GM23248 (cell line): ENCODE results near the gene HOXA2. TPM values are rescaled to one million over a fixed set of nuclear protein-coding genes. Genes with fewer than 3 reads are reported as not detected.

Experiments
- DNase-seq: peaks from one replicate; pipeline ENCODE4 v3.0.0-alpha.2; 2015
- H2AFZ ChIP-seq: fragments of 200-600 bp; sonication (generic); 2 replicates; pipeline ENCODE4 v1.6.1; 2016; ENCODE audit warnings: antibody characterized with exemption
- H3F3A ChIP-seq: fragments of 200-600 bp; sonication (generic); 2 replicates; pipeline ENCODE4 v1.6.1; 2016; ENCODE audit warnings: mild to moderate bottlenecking, antibody characterized with exemption, mixed run types; ENCODE audit not compliant: insufficient read depth
- H3K27ac ChIP-seq: fragments of 200-600 bp; sonication (generic); 2 replicates; pipeline ENCODE4 v1.5.1; 2016; ENCODE audit warnings: mild to moderate bottlenecking
- H3K27me3 ChIP-seq: fragments of 200-600 bp; sonication (generic); replicated peaks from 2 replicates; pipeline ENCODE4 v1.6.1; 2016; ENCODE audit warnings: mild to moderate bottlenecking; ENCODE audit not compliant: insufficient read depth
- H3K36me3 ChIP-seq: fragments of 200-600 bp; sonication (generic); 2 replicates; pipeline ENCODE4 v1.6.1; 2016; ENCODE audit warnings: low read depth, mild to moderate bottlenecking
- H3K4me1 ChIP-seq: fragments of 200-600 bp; sonication (generic); 2 replicates; pipeline ENCODE4 v1.6.1; 2016; ENCODE audit warnings: mild to moderate bottlenecking; ENCODE audit not compliant: insufficient read depth
- H3K4me2 ChIP-seq: fragments of 200-600 bp; sonication (generic); one replicate; pipeline ENCODE4 v1.6.1; 2016; ENCODE audit warnings: mild to moderate bottlenecking; ENCODE audit not compliant: unreplicated experiment
- H3K4me3 ChIP-seq: fragments of 200-600 bp; sonication (generic); 2 replicates; pipeline ENCODE4 v1.5.1; 2016; ENCODE audit warnings: mild to moderate bottlenecking
- H3K79me2 ChIP-seq: fragments of 200-600 bp; sonication (generic); 2 replicates; pipeline ENCODE4 v1.6.1; 2016; ENCODE audit warnings: mild to moderate bottlenecking; ENCODE audit not compliant: insufficient read depth
- H3K9ac ChIP-seq: fragments of 200-600 bp; sonication (generic); 2 replicates; pipeline ENCODE4 v1.6.1; 2016; ENCODE audit warnings: mild to moderate bottlenecking
- H3K9me2 ChIP-seq: fragments of 200-600 bp; sonication (generic); 2 replicates; pipeline ENCODE4 v1.6.1; 2016; ENCODE audit warnings: mixed run types, mild to moderate bottlenecking, moderate library complexity; ENCODE audit not compliant: insufficient read depth
- H3K9me3 ChIP-seq: fragments of 200-600 bp; sonication (generic); one replicate; pipeline ENCODE4 v1.6.1; 2017; ENCODE audit warnings: low read depth
- H4K20me1 ChIP-seq: fragments of 200-600 bp; sonication (generic); 2 replicates; pipeline ENCODE4 v1.6.0; 2016; ENCODE audit not compliant: insufficient read depth
- EZH2 ChIP-seq: fragments of 200-600 bp; sonication (generic); IDR thresholded peaks from 2 replicates; pipeline ENCODE4 v1.6.1; 2018; ENCODE audit warnings: antibody characterized with exemption, mild to moderate bottlenecking; ENCODE audit not compliant: insufficient read depth, poor library complexity, severe bottlenecking
- EZH2phosphoT487 ChIP-seq: fragments of 200-600 bp; sonication (generic); IDR thresholded peaks from 2 replicates; pipeline ENCODE4 v1.6.1; 2018; ENCODE audit warnings: antibody characterized with exemption, moderate library complexity, mild to moderate bottlenecking, low read depth; ENCODE audit not compliant: insufficient read depth
- WGBS, 2 experiments: methylation state at CpG; one replicate each; pipeline ENCODE4 v1.1.6; 2015 to 2017; ENCODE audit warnings: low lambda C conversion rate in 2 of 2, low coverage in 1 of 2; ENCODE audit errors: missing lambda C conversion rate in 2 of 2; 5-methylcytosine and 5-hydroxymethylcytosine counted together
- in situ Hi-C: fragments of 300-500 bp; cut with MboI; formaldehyde crosslinking; loops from 2 replicates; pipeline ENCODE4 v1.15.0; 2020
- polyA plus RNA-seq: library from polyadenylated mRNA; unstranded; fragments of >200 nt; fragmentation: Nextera tagmentation; extraction: Ambion mirVana; gene quantifications from 2 replicates; pipeline ENCODE4 v1.2.1, GENCODE V29; 2016
- small RNA-seq: library from RNA; depleted of rRNA; stranded (forward); fragments of <200 nt; gene quantifications from one replicate; pipeline ENCODE3, GENCODE V24; 2014; ENCODE audit warnings: low read depth, low replicate concordance
- total RNA-seq: library from RNA; depleted of rRNA; stranded (reverse); fragments of >200 nt; shearing (Covaris generic); gene quantifications from 2 replicates; pipeline ENCODE4 v1.2.3, GENCODE V29; 2014; rRNA removed

Gene HOXA2
- total and polyA plus RNA-seq, 2 experiments from 2014 or later, result not detected

- 93 to 94% methylated on average over 4 of the region's 4 CpGs for WGBS, 2 experiments
- Histone ChIP-seq H3K79me2 (no peaks in the 10 kb centered on the region), H3K36me3 (no peaks in the 10 kb centered on the region), H3K9ac (no peak overlapping the region), H3F3A (peaks cover 25% of the 10 kb centered on the region), H3K9me2 (no peaks in the 10 kb centered on the region), H3K4me2 (no peak overlapping the region), H3K27ac (no peak overlapping the region), H2AFZ (no peak overlapping the region), H3K4me1 (peaks cover 23% of the 10 kb centered on the region), H3K4me3 (no peak overlapping the region), H3K27me3 (no peaks in the 10 kb centered on the region), H3K9me3 (no peaks in the 10 kb centered on the region), H4K20me1 (no peaks in the 10 kb centered on the region)
- TF ChIP-seq EZH2 (no peak), EZH2phosphoT487 (no peak)
- peak; percentile 22 for DNase-seq
- in situ Hi-C loops, result no loop called here
Observed at GRCh38 chr7:27062946-27063345, 39.5 kb downstream of the HOXA2 start.

DNA sequence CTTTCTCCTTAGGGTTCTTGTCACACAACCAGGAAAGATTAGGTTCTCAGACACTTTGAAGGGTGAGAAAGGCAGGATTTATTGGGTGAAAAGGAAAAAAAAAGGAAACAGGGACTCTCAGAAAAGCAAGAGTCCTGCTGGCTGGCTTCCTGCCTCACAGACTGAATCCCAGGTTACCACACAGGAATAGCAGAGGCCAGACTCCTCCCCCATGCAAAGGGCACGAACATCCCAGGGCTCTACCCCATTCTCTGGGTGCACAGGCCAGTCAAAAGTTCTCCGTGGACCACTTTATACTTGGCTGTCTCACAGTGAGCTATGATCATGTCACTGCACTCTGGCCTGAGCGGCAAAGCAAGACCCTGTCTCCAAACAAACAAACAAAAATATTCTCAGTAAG lies 49.3 kb downstream of the HOXA2 start:
- TF ChIP-seq EZH2 (no peak), EZH2phosphoT487 (no peak)
- Histone ChIP-seq H3K27me3 (no peaks in the 10 kb centered on the region), H3K79me2 (no peaks in the 10 kb centered on the region), H4K20me1 (no peaks in the 10 kb centered on the region), H3K27ac (no peak overlapping the region), H3K4me3 (no peak overlapping the region), H3K4me1 (0 out of 2 replicates have a peak, but pooled peaks cover 5% of the 10 kb centered on the region), H3F3A (no peaks in the 10 kb centered on the region), H3K9me2 (no peaks in the 10 kb centered on the region), H3K4me2 (no peak overlapping the region), H3K9ac (no peak overlapping the region), H2AFZ (peak overlapping the region; percentile 58), H3K9me3 (no peaks in the 10 kb centered on the region), H3K36me3 (no peaks in the 10 kb centered on the region)
- DNase-seq, result no peak
- 50 to 54% methylated on average over 3 of the region's 3 CpGs for WGBS, 2 experiments
- in situ Hi-C loops, result no loop called here

DNA sequence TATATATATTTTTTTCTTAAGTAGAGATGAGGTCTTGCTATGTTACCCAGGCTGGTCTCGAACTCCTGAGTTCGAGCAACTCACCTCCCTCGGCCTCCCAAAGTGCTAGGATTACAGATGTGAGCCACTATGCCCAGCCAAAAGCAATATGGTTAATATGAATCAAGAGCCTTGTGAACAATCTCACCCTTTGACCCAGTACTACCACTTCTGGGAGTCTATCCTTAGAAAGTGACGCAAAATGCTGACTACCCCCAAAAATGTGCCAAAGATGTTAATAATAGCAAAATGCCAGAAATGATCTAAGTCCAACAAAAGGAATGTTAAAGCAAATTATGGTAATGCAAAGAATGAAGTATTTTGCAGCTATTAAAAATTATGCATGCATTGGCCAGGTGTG lies 51.0 kb downstream of the HOXA2 start:
- no peaks in the 10 kb centered on the region for H3K36me3 ChIP-seq
- 83 to 87% methylated on average over 4 of the region's 4 CpGs for WGBS, 2 experiments
- in situ Hi-C loops, result no loop called here
- no peak for TF ChIP-seq EZH2
- TF ChIP-seq EZH2phosphoT487, result no peak
- H3K27me3 ChIP-seq, result no peaks in the 10 kb centered on the region
- H3K79me2 ChIP-seq, result no peaks in the 10 kb centered on the region
- H3F3A ChIP-seq, result peaks cover 11% of the 10 kb centered on the region
- no peaks in the 10 kb centered on the region for H3K9me2 ChIP-seq
- H3K9me3 ChIP-seq, result no peaks in the 10 kb centered on the region
- peaks cover 14% of the 10 kb centered on the region for H3K4me1 ChIP-seq
- no peak overlapping the region for H3K4me3 ChIP-seq
- no peak overlapping the region for H3K4me2 ChIP-seq
- H2AFZ ChIP-seq, result no peak overlapping the region
- DNase-seq, result peak; percentile 18
- no peak overlapping the region for H3K27ac ChIP-seq
- H3K9ac ChIP-seq, result no peak overlapping the region
- no peaks in the 10 kb centered on the region for H4K20me1 ChIP-seq

Small RNAs within 50 kb of the gene (small RNA-seq; reads per million reads assigned to genes)
- gene AC004080.5 (not detected), gene RF01977 (not detected)

Other genes starting within 250 kb of the HOXA2 start
- 14.5 and 18.7 TPM in 2 replicates for gene SKAP2, start 238.1 kb downstream of the HOXA2 start, total RNA-seq
- 27.9 and 28.9 TPM in 2 replicates for gene SKAP2, start 238.1 kb downstream of the HOXA2 start, polyA plus RNA-seq
- 0.89 and 0.97 TPM in 2 replicates for gene HOXA1, start 6.7 kb downstream of the HOXA2 start, total RNA-seq
- 1.6 and 1.8 TPM in 2 replicates for gene HOXA1, start 6.7 kb downstream of the HOXA2 start, polyA plus RNA-seq
- 0.13 and 1.8 TPM in 2 replicates for gene HOXA4, start 28.1 kb upstream of the HOXA2 start, total RNA-seq
- 3.1 and 3.3 TPM in 2 replicates for gene HOXA4, start 28.1 kb upstream of the HOXA2 start, polyA plus RNA-seq
- gene HOXA5, start 41.0 kb upstream of the HOXA2 start, total RNA-seq, result 0.25 and 4.0 TPM in 2 replicates
- gene HOXA5, start 41.0 kb upstream of the HOXA2 start, polyA plus RNA-seq, result 1.3 and 1.9 TPM in 2 replicates
- 0.51 and 3.2 TPM in 2 replicates for gene HOXA6, start 45.1 kb upstream of the HOXA2 start, total RNA-seq
- gene HOXA6, start 45.1 kb upstream of the HOXA2 start, polyA plus RNA-seq, result 3.5 and 3.7 TPM in 2 replicates
- 0.63 and 2.1 TPM in 2 replicates for gene HOXA3, start 49.9 kb upstream of the HOXA2 start, total RNA-seq
- gene HOXA3, start 49.9 kb upstream of the HOXA2 start, polyA plus RNA-seq, result 1.2 and 1.9 TPM in 2 replicates
- gene HOXA7, start 54.0 kb upstream of the HOXA2 start, total RNA-seq, result 3.4 and 6.6 TPM in 2 replicates
- 14.3 and 15.8 TPM in 2 replicates for gene HOXA7, start 54.0 kb upstream of the HOXA2 start, polyA plus RNA-seq
- 32.1 and 43.7 TPM in 2 replicates for gene HOXA9, start 62.9 kb upstream of the HOXA2 start, total RNA-seq
- gene HOXA9, start 62.9 kb upstream of the HOXA2 start, polyA plus RNA-seq, result 26.9 and 28.3 TPM in 2 replicates
- 27.4 and 29.3 TPM in 2 replicates for gene HOXA10, start 71.6 kb upstream of the HOXA2 start, total RNA-seq
- gene HOXA10, start 71.6 kb upstream of the HOXA2 start, polyA plus RNA-seq, result 27.1 and 28.0 TPM in 2 replicates
- gene HOXA11, start 82.5 kb upstream of the HOXA2 start, total RNA-seq, result 8.3 and 10.5 TPM in 2 replicates
- gene HOXA11, start 82.5 kb upstream of the HOXA2 start, polyA plus RNA-seq, result 8.0 and 8.4 TPM in 2 replicates
- 0.13 and 0.43 TPM in 2 replicates for gene HOXA13, start 97.4 kb upstream of the HOXA2 start, total RNA-seq
- 0.13 and 0.15 TPM in 2 replicates for gene HOXA13, start 97.4 kb upstream of the HOXA2 start, polyA plus RNA-seq
- gene EVX1, start 140.1 kb upstream of the HOXA2 start, total RNA-seq, result not detected in 2 replicates
- gene EVX1, start 140.1 kb upstream of the HOXA2 start, polyA plus RNA-seq, result not detected in 2 replicates